ENCODE data around the gene TTLL10. TPM values are rescaled to one million over a fixed set of nuclear protein-coding genes. Genes with fewer than 3 reads are reported as not detected.

TTLL10 gene
- total RNA-seq, 1 experiment from 2014 or later: 0.29 TPM

DNA sequence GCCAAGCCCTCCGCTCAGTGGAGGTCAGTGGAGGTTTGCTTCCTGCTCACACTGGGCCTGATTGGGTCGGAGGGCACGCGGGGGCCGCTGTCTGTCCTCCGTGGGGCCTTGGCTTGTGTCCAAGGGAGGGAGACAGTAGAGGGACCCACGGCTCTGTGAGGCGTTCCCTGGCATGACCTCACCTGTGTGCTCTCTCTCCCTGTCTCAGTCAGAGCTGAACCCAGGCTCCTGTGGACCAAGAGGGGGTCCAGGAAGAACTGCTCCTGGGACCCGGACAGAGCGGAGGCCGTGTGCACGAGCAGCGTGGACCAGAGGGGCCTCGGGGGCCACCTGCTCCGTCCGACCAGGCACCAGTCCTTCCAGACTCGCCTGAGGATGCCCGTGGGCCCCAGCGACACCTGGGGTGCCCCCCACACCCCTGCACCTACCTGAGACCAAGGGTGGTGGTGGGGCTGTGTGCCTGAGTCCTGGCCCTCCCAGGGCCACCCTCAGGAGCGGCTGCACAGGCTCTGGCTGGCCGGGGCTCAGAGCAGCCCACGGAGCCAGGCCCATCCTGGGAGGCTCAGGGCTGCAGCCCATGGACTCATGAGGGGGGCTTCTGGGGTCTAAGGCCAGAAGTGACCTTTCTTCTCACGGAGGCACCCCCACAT lies 13.3 kb upstream of the TTLL10 start:
- H3K4me1 ChIP-seq: peaks cover 18% of the 10 kb centered on the region
- Mint-ChIP-seq H3K9me3 (ENCODE audit: unreplicated experiment) (no peaks in the 10 kb centered on the region), H3K4me3 (ENCODE audit: unreplicated experiment) (no peak overlapping the region), H3K27ac (ENCODE audit: unreplicated experiment) (no peak overlapping the region), H3K27me3 (ENCODE audit: insufficient read depth, unreplicated experiment) (no peaks in the 10 kb centered on the region), H3K36me3 (ENCODE audit: insufficient read depth, unreplicated experiment) (peaks cover 24% of the 10 kb centered on the region), H3K4me1 (ENCODE audit: low read depth, unreplicated experiment) (no peaks in the 10 kb centered on the region)
- intact Hi-C loops (cut with micrococcal nuclease; ENCODE audit: unreplicated experiment): loop anchor here (5.0 kb wide), 1 partner anchor 143 kb away; no protein-coding TSS in a partner anchor
- CTCF ChIA-PET: no interaction called here
- H3K36me3 ChIP-seq (ENCODE audit: control insufficient read depth, insufficient read depth, low read length): no peaks in the 10 kb centered on the region
- DNase-seq: no peak
- TF ChIP-seq, protein P1, sequence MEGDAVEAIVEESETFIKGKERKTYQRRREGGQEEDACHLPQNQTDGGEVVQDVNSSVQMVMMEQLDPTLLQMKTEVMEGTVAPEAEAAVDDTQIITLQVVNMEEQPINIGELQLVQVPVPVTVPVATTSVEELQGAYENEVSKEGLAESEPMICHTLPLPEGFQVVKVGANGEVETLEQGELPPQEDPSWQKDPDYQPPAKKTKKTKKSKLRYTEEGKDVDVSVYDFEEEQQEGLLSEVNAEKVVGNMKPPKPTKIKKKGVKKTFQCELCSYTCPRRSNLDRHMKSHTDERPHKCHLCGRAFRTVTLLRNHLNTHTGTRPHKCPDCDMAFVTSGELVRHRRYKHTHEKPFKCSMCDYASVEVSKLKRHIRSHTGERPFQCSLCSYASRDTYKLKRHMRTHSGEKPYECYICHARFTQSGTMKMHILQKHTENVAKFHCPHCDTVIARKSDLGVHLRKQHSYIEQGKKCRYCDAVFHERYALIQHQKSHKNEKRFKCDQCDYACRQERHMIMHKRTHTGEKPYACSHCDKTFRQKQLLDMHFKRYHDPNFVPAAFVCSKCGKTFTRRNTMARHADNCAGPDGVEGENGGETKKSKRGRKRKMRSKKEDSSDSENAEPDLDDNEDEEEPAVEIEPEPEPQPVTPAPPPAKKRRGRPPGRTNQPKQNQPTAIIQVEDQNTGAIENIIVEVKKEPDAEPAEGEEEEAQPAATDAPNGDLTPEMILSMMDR (IDR thresholded peaks at IDR 0.05; ENCODE audit: insufficient read depth in 1 of 2, low read depth in 1 of 2, low read length in 1 of 2, severe bottlenecking in 1 of 2, unreplicated experiment in 1 of 2): no peak
- H3K4me3 ChIP-seq (ENCODE audit: low read depth, low read length): no peak overlapping the region
- H3K27me3 ChIP-seq (replicated peaks; ENCODE audit: control insufficient read depth, insufficient read depth, low read length): no peaks in the 10 kb centered on the region
- no peaks in the 10 kb centered on the region for H3K9me3 ChIP-seq
- POLR2A ChIA-PET: no interaction called here
- no TSS peak for BruUV-seq (replicated peaks)

- H3K36me3 Mint-ChIP-seq (ENCODE audit: insufficient read depth, unreplicated experiment): peaks cover 30% of the 10 kb centered on the region
These were observed 12.5 kb upstream of the TTLL10 start for GRCh38 chr1:1161078-1161682.

GRCh38 chr1:1161683-1162079 lies 12.0 kb upstream of the TTLL10 start:
- CTCF ChIA-PET: no interaction called here
- H3K4me3 Mint-ChIP-seq (ENCODE audit: unreplicated experiment): no peak overlapping the region
- H3K9me3 ChIP-seq: no peaks in the 10 kb centered on the region
- H3K27me3 ChIP-seq (replicated peaks; ENCODE audit: control insufficient read depth, insufficient read depth, low read length): no peaks in the 10 kb centered on the region
- no peak for DNase-seq
- H3K4me1 Mint-ChIP-seq (ENCODE audit: low read depth, unreplicated experiment): no peaks in the 10 kb centered on the region
- H3K27ac Mint-ChIP-seq (ENCODE audit: unreplicated experiment): no peak overlapping the region
- TF ChIP-seq, protein P1 (IDR thresholded peaks at IDR 0.05; ENCODE audit: insufficient read depth in 1 of 2, low read depth in 1 of 2, low read length in 1 of 2, severe bottlenecking in 1 of 2, unreplicated experiment in 1 of 2): no peak
- no peaks in the 10 kb centered on the region for H3K9me3 Mint-ChIP-seq (ENCODE audit: unreplicated experiment)
- intact Hi-C loops (cut with micrococcal nuclease; ENCODE audit: unreplicated experiment): loop anchor here (2.0 to 5.0 kb wide), 3 partner anchors 37 to 144 kb away; no protein-coding TSS in a partner anchor
- H3K27me3 Mint-ChIP-seq (ENCODE audit: insufficient read depth, unreplicated experiment): no peaks in the 10 kb centered on the region
- no TSS peak for BruUV-seq (replicated peaks)
- H3K4me1 ChIP-seq: peaks cover 23% of the 10 kb centered on the region
- H3K36me3 Mint-ChIP-seq (ENCODE audit: insufficient read depth, unreplicated experiment): peaks cover 30% of the 10 kb centered on the region
- no peaks in the 10 kb centered on the region for H3K36me3 ChIP-seq (ENCODE audit: control insufficient read depth, insufficient read depth, low read length)
- no peak overlapping the region for H3K4me3 ChIP-seq (ENCODE audit: low read depth, low read length)
- POLR2A ChIA-PET: interaction anchor here (1.3 to 1.5 kb wide), 2 partner anchors 10 to 69 kb away, joined by 5 to 7 read pairs; no protein-coding TSS in a partner anchor

More at GRCh38 chr1:1161078-1161682, 12.5 kb upstream of the TTLL10 start:
- intact Hi-C loops (cut with micrococcal nuclease; ENCODE audit: unreplicated experiment): loop anchor here (5.0 kb wide), 1 partner anchor 144 kb away; no protein-coding TSS in a partner anchor
- no TSS peak for BruUV-seq (replicated peaks)
- DNase-seq: no peak
- no peaks in the 10 kb centered on the region for H3K27me3 Mint-ChIP-seq (ENCODE audit: insufficient read depth, unreplicated experiment)
- no peaks in the 10 kb centered on the region for H3K4me1 Mint-ChIP-seq (ENCODE audit: low read depth, unreplicated experiment)
- Histone ChIP-seq H3K4me1 (peaks cover 23% of the 10 kb centered on the region), H3K9me3 (no peaks in the 10 kb centered on the region), H3K36me3 (ENCODE audit: control insufficient read depth, insufficient read depth, low read length) (no peaks in the 10 kb centered on the region), H3K4me3 (ENCODE audit: low read depth, low read length) (no peak overlapping the region), H3K27me3 (replicated peaks; ENCODE audit: control insufficient read depth, insufficient read depth, low read length) (no peaks in the 10 kb centered on the region)
- no peaks in the 10 kb centered on the region for H3K9me3 Mint-ChIP-seq (ENCODE audit: unreplicated experiment)
- ChIA-PET POLR2A (no interaction called here), CTCF (no interaction called here)
- H3K27ac Mint-ChIP-seq (ENCODE audit: unreplicated experiment): no peak overlapping the region
- TF ChIP-seq, protein P1 (IDR thresholded peaks at IDR 0.05; ENCODE audit: insufficient read depth in 1 of 2, low read depth in 1 of 2, low read length in 1 of 2, severe bottlenecking in 1 of 2, unreplicated experiment in 1 of 2): no peak
- H3K4me3 Mint-ChIP-seq (ENCODE audit: unreplicated experiment): no peak overlapping the region

Measured in Caco-2 (cell line).